Measurements from ENCODE around the gene NPIPB4.
A peak's percentile ranks its signal among the peaks of the same experiment; 100 is the strongest.
"Not testable (repeated sequence)": the region's sequence is repeated elsewhere in the genome, so short reads cannot be mapped to it uniquely, and the experiment has no call there.

The NPIPB4 gene

DNA sequence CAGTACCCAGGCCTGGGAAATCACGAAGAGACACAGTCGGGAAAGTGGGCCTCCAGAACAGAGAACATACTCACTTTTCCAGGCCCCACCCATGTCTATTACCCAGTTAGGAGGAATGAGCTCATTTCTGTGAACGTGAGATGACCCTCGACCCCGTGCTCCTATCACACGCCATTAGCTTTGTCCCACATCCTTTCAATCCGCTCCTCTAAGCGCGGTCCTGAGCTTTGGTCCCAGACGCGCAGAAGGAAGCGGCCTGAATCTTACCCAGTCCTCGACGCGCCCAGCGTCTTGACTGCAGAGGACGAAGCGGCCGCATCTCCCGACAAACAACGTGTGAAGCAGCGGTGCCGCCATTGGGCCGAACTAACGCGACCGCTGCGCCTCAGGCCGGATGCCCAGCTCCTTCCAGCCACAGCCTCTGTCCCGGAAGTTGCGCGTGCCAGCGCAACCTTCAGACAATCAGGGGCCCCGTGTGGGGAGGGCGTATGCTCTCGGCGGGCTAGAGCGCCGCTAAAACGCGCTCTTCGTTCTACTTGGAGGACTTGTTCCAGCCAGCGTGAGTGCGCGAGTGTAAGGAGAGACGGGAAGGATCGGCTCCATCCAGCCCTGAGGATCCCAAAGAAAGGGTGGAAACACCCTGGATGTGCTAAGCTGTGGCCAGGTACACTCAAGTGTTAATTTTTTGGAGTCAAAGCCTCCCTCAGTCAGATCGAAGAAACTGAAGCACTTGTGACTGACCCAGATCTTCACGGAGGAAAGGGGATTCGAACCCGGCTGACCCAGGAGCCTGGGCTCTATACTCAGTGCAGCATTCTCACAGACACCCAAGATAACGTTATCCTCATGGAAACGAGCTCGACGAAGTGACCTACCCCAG, 37.3 kb downstream of the NPIPB4 start:
- H3K4me1 ChIP-seq (ENCODE audit: control insufficient read depth, insufficient read depth, low read length); H3K36me3 ChIP-seq (ENCODE audit: control insufficient read depth in 2 of 2, insufficient read depth in 1 of 2, low read length in 2 of 2); H3K9me3 ChIP-seq (ENCODE audit: control insufficient read depth, insufficient read depth, low read depth, low read length): not testable (repeated sequence)
- Histone ChIP-seq H3K4me3 (ENCODE audit: low read depth, low read length) (peak overlapping the region; percentile 70), H3K27ac (ENCODE audit: extremely low read depth, low read depth, low read length) (peak overlapping the region; percentile 78)
- CTCF ChIA-PET = interaction anchor here (0.8 kb wide), 1 partner anchor 19 kb away, joined by 6 read pairs; no protein-coding TSS in a partner anchor
- POLR2A ChIA-PET = interaction anchor here (1.0 kb wide), 1 partner anchor 132 kb away, joined by 4 read pairs; no protein-coding TSS in a partner anchor
- TF ChIP-seq ZNF596 (tag by site-specific recombination; IDR thresholded peaks at IDR 0.05) = peak; percentile 67
- TF ChIP-seq PRDM4 (tag by site-specific recombination; IDR thresholded peaks at IDR 0.05) = 0 out of 2 replicates have a peak, but pooled peaks have one; percentile 33
- peak; percentile 84 for TF ChIP-seq ZNF24 (tag by site-specific recombination; IDR thresholded peaks at IDR 0.05)
- TF ChIP-seq IKZF3 (tag by site-specific recombination; IDR thresholded peaks at IDR 0.05) = peak; percentile 60
- peak; percentile 67 for TF ChIP-seq ZFP69B (tag by site-specific recombination; IDR thresholded peaks at IDR 0.05)
- peak; percentile 54; the same call in 1 of the 2 replicates for TF ChIP-seq ZNF843 (tag by site-specific recombination; IDR thresholded peaks at IDR 0.05)
- peak; percentile 43; the same call in 1 of the 2 replicates for TF ChIP-seq INSM2 (tag by site-specific recombination; IDR thresholded peaks at IDR 0.05)
- TF ChIP-seq, protein P1, sequence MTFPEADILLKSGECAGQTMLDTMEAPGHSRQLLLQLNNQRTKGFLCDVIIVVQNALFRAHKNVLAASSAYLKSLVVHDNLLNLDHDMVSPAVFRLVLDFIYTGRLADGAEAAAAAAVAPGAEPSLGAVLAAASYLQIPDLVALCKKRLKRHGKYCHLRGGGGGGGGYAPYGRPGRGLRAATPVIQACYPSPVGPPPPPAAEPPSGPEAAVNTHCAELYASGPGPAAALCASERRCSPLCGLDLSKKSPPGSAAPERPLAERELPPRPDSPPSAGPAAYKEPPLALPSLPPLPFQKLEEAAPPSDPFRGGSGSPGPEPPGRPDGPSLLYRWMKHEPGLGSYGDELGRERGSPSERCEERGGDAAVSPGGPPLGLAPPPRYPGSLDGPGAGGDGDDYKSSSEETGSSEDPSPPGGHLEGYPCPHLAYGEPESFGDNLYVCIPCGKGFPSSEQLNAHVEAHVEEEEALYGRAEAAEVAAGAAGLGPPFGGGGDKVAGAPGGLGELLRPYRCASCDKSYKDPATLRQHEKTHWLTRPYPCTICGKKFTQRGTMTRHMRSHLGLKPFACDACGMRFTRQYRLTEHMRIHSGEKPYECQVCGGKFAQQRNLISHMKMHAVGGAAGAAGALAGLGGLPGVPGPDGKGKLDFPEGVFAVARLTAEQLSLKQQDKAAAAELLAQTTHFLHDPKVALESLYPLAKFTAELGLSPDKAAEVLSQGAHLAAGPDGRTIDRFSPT (tag by site-specific recombination; IDR thresholded peaks at IDR 0.05) = 0 out of 2 replicates have a peak, but pooled peaks have one; percentile 26
- TF ChIP-seq SCRT2 (tag by site-specific recombination; IDR thresholded peaks at IDR 0.05) = 0 out of 2 replicates have a peak, but pooled peaks have one; percentile 12
- peak; percentile 18; the same call in 1 of the 2 replicates for TF ChIP-seq TRIM28 (IDR thresholded peaks at IDR 0.05; ENCODE audit: borderline replicate concordance, low read length)
- TF ChIP-seq ZNF600 (tag by site-specific recombination; IDR thresholded peaks at IDR 0.05) = peak; percentile 87
- peak; percentile 41; the same call in 1 of the 2 replicates for TF ChIP-seq SP3 (tag by site-specific recombination; IDR thresholded peaks at IDR 0.05)
- TF ChIP-seq YY2 (tag by site-specific recombination; IDR thresholded peaks at IDR 0.05) = peak; percentile 88
- peak; percentile 62 for TF ChIP-seq ZNF335 (tag by site-specific recombination; conservative IDR thresholded peaks at IDR 0.05)
- TF ChIP-seq ZNF366 (tag by site-specific recombination; conservative IDR thresholded peaks at IDR 0.05) = peak; percentile 9; the same call in 1 of the 2 replicates
- TF ChIP-seq, protein P2, sequence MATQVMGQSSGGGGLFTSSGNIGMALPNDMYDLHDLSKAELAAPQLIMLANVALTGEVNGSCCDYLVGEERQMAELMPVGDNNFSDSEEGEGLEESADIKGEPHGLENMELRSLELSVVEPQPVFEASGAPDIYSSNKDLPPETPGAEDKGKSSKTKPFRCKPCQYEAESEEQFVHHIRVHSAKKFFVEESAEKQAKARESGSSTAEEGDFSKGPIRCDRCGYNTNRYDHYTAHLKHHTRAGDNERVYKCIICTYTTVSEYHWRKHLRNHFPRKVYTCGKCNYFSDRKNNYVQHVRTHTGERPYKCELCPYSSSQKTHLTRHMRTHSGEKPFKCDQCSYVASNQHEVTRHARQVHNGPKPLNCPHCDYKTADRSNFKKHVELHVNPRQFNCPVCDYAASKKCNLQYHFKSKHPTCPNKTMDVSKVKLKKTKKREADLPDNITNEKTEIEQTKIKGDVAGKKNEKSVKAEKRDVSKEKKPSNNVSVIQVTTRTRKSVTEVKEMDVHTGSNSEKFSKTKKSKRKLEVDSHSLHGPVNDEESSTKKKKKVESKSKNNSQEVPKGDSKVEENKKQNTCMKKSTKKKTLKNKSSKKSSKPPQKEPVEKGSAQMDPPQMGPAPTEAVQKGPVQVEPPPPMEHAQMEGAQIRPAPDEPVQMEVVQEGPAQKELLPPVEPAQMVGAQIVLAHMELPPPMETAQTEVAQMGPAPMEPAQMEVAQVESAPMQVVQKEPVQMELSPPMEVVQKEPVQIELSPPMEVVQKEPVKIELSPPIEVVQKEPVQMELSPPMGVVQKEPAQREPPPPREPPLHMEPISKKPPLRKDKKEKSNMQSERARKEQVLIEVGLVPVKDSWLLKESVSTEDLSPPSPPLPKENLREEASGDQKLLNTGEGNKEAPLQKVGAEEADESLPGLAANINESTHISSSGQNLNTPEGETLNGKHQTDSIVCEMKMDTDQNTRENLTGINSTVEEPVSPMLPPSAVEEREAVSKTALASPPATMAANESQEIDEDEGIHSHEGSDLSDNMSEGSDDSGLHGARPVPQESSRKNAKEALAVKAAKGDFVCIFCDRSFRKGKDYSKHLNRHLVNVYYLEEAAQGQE (tag by site-specific recombination; IDR thresholded peaks at IDR 0.05) = 0 out of 2 replicates have a peak, but pooled peaks have one; percentile 14
- peak; percentile 37; the same call in 1 of the 2 replicates for TF ChIP-seq TCF7L2 (IDR thresholded peaks at IDR 0.05; ENCODE audit: borderline replicate concordance, low read depth, low read length)
- TF ChIP-seq YY1 (tag by site-specific recombination; IDR thresholded peaks at IDR 0.05) = peak; percentile 94
- TF ChIP-seq ZBTB17 (tag by site-specific recombination; IDR thresholded peaks at IDR 0.05) = peak; percentile 99
- TF ChIP-seq, protein P3, sequence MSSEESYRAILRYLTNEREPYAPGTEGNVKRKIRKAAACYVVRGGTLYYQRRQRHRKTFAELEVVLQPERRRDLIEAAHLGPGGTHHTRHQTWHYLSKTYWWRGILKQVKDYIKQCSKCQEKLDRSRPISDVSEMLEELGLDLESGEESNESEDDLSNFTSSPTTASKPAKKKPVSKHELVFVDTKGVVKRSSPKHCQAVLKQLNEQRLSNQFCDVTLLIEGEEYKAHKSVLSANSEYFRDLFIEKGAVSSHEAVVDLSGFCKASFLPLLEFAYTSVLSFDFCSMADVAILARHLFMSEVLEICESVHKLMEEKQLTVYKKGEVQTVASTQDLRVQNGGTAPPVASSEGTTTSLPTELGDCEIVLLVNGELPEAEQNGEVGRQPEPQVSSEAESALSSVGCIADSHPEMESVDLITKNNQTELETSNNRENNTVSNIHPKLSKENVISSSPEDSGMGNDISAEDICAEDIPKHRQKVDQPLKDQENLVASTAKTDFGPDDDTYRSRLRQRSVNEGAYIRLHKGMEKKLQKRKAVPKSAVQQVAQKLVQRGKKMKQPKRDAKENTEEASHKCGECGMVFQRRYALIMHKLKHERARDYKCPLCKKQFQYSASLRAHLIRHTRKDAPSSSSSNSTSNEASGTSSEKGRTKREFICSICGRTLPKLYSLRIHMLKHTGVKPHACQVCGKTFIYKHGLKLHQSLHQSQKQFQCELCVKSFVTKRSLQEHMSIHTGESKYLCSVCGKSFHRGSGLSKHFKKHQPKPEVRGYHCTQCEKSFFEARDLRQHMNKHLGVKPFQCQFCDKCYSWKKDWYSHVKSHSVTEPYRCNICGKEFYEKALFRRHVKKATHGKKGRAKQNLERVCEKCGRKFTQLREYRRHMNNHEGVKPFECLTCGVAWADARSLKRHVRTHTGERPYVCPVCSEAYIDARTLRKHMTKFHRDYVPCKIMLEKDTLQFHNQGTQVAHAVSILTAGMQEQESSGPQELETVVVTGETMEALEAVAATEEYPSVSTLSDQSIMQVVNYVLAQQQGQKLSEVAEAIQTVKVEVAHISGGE (tag by site-specific recombination; conservative IDR thresholded peaks at IDR 0.05; ENCODE audit: low read depth) = peak; percentile 91
- peak; percentile 56; the same call in 1 of the 2 replicates for TF ChIP-seq ZNF501 (tag by site-specific recombination; IDR thresholded peaks at IDR 0.05)
- peak; percentile 95 for TF ChIP-seq ZXDB (tag by site-specific recombination; IDR thresholded peaks at IDR 0.05)

All from HEK293 (cell line).